Epidermal melanocyte (primary cell): ENCODE results near the gene AR.

Experiments used
- DNase-seq: peaks from one replicate; pipeline ENCODE4 v3.0.0; 2011; ENCODE audit warnings: low spot score; ENCODE audit not compliant: insufficient read length

Gene AR

DNA sequence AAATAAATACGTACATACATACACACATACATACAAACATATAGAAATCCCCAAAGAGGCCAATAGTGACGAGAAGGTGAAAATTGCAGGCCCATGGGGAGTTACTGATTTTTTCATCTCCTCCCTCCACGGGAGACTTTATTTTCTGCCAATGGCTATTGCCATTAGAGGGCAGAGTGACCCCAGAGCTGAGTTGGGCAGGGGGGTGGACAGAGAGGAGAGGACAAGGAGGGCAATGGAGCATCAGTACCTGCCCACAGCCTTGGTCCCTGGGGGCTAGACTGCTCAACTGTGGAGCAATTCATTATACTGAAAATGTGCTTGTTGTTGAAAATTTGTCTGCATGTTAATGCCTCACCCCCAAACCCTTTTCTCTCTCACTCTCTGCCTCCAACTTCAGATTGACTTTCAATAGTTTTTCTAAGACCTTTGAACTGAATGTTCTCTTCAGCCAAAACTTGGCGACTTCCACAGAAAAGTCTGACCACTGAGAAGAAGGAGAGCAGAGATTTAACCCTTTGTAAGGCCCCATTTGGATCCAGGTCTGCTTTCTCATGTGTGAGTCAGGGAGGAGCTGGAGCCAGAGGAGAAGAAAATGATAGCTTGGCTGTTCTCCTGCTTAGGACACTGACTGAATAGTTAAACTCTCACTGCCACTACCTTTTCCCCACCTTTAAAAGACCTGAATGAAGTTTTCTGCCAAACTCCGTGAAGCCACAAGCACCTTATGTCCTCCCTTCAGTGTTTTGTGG is 180.7 kb downstream of the AR start:
- no peak for DNase-seq

DNA sequence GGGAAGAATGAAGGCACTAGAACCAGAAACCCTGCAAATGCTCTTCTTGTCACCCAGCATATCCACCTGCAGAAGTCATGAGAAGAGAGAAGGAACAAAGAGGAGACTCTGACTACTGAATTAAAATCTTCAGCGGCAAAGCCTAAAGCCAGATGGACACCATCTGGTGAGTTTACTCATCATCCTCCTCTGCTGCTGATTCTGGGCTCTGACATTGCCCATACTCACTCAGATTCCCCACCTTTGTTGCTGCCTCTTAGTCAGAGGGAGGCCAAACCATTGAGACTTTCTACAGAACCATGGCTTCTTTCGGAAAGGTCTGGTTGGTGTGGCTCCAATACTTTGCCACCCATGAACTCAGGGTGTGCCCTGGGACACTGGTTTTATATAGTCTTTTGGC is 181.7 kb downstream of the AR start:
- no peak for DNase-seq

DNA sequence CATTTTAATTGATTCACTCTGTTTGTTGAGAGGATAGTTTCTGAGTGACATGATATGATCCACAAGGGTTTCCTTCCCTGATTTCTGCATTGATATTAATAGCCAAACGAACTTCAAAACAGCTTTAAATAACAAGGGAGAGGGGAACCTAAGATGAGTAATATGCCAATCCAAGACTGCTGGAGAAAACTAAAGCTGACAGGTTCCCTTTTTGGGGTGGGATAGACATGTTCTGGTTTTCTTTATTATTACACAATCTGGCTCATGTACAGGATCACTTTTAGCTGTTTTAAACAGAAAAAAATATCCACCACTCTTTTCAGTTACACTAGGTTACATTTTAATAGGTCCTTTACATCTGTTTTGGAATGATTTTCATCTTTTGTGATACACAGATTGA is 182.2 kb downstream of the AR start:
- no peak for DNase-seq

GRCh38 chrX:67727576-67727975 is 183.8 kb downstream of the AR start:
- no peak for DNase-seq

DNA sequence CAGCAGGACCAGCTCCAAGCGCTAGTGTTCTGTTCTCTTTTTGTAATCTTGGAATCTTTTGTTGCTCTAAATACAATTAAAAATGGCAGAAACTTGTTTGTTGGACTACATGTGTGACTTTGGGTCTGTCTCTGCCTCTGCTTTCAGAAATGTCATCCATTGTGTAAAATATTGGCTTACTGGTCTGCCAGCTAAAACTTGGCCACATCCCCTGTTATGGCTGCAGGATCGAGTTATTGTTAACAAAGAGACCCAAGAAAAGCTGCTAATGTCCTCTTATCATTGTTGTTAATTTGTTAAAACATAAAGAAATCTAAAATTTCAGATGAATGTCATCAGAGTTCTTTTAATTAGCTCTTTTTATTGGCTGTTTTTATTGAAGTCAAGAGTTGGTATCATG is 186.5 kb downstream of the AR start:
- DNase-seq: no peak

- no peak for DNase-seq
Measured at GRCh38 chrX:67731061-67731460, 187.2 kb downstream of the AR start.

- DNase-seq: no peak
Measured at GRCh38 chrX:67732864-67733263, 189.0 kb downstream of the AR start.

- no peak for DNase-seq
Measured at GRCh38 chrX:67734111-67734753, 190.4 kb downstream of the AR start.

DNA sequence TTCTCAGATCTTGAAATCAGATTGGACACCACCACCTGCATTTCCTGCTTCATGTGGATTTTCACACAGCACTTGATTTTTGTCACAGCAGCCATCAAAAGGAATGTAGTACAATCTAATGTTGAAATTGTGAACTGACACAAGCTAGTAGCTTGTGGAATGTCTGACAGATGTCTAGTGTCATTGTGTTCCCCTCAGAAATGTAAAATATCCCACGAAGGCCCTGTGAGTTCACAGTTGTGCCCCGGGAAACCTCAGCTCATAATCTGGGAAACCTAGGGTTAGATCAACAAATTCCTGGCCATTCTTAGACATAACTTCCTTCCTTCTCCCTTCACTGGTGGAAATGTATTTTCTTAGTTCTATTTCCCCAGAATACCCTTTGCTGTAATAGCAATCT is 205.7 kb downstream of the AR start:
- DNase-seq: no peak

DNA sequence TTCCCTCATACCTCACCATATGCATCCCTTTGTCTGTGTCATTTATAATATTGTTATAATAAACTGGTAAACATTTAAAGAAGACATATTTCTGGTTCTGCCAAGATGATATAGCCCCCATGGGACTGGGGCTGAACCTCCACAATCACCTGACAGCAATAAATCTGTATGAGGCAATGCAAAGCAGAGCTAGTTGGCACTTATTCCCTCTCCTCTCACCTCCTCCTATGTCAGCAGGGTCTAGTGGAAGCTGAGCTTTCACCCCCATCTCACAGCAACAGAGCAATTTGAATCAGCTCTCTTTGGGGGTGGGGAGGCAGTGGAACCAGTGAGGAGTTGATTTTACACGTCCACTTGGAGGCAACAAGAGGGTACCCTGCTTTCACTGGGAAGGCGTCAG is 206.9 kb downstream of the AR start:
- no peak for DNase-seq

- no peak for DNase-seq
Measured at GRCh38 chrX:67759018-67759417, 215.2 kb downstream of the AR start.

GRCh38 chrX:67777148-67777547 is 233.3 kb downstream of the AR start:
- DNase-seq: no peak

DNA sequence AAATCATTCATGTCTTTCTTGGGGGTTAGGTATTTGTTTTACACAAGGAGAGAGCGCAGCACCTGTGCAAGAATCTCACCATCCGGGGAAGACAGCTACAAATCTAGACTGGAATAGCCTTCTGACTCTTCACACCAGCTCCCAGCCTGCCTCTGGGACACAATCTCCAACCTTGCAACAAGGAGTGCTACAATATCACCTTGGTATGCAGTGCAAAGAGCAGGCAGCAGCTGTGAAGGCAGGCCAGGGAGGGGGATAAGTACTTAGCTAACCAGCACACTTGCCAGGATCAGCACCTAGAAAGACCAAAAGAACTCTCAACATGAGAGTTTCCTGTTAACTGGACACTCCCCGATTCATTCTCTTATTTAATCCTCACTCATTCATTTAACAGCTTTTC is 235.3 kb downstream of the AR start:
- DNase-seq: no peak
